ENCODE data around the gene ARL6IP4. TPM values are rescaled to one million over a fixed set of nuclear protein-coding genes. Genes with fewer than 3 reads are reported as not detected.
"Not testable (repeated sequence)": the region's sequence is repeated elsewhere in the genome, so short reads cannot be mapped to it uniquely, and the experiment has no call there.

The ARL6IP4 gene
- total RNA-seq, result 189 and 247 TPM in 2 replicates

DNA sequence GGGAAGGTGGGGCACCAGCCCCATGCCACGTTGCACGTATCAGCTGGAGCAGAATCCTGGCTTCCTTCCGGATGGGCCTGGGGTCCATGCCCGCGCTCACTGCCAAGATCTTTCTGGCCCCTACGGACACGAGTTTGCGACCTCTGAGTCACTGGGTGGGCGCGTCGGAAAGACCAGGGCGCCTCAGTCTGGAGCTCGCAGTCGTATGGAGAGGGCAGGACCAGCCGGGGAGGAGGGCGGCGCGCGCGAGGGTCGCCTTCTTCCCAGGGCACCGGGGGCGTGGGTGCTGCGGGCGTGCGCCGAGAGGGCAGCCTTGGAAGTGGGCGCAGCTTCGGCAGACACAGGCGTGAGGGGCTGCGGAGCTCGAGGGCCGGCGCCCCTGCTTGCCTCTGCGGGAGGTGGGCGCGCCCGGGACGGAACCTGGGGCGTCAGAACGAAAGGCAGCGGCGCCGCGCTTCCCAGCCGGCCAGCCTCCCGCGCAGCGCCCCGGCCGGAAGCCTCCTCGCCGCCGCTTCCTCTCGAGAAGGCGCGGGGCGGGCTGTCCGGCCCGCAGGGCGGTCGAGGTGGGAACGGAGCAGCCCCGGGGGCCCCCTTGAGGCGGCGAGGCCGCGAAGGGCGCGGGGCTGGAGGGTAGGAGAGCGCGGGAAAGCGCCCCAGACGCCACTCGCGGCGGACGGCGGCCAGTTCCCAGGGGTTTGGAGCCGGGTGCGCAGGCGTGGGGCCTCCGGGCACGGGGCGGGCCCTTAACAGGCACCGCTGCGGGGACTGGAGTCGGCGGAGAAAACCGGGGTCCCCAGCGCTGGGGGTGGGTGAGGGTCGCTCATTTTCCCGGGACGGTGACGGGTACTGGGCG, at the start of gene ARL6IP4:
TSS of gene ARL6IP4 (plus strand) at position 499 of the 853 bp plus-strand sequence. CDS start 459 bp downstream, outside the sequence.
- DNase-seq (ENCODE audit: extremely low read depth, low read depth, low spot score), result no peak

DNA sequence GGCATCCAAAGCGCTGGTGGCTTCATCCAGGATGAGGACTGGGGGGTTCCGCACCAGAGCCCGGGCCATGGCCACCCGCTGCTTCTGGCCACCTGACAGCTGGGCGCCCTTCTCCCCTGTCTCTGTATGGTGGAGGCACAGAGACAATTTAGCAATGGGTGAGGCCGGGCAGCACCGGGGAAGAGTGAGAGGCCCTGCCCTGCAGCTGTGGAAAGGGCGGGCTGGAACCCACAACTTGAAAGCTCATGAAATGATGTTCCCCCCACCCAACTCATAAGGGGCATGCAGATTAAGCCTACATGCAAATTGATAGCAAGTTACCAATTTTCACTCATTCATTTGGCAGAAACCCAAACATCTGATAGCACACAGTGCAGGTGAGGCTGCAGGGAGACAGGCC, 48.3 kb upstream of the ARL6IP4 start:
- no peak for DNase-seq (ENCODE audit: extremely low read depth, low read depth, low spot score)

DNA sequence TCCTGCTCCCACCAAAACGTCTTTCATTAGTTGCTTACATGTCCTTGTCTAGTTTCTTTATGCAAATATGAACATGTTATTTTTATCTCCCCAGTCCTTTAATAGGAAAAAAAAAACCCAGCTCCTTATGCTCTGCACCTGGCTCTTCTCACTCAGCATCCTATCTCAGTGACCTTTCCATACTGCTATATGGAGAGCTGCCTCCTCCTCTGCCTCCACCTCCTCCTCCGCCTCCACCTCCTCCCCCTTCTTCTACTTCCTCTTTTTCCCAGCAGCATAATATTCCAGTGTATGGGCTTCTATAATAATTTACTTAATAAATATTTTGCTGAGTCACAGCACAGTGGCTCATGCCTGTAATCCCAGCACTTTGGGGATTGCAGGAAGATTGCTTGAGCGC, 45.8 kb upstream of the ARL6IP4 start:
- no peak for DNase-seq (ENCODE audit: extremely low read depth, low read depth, low spot score)

DNA sequence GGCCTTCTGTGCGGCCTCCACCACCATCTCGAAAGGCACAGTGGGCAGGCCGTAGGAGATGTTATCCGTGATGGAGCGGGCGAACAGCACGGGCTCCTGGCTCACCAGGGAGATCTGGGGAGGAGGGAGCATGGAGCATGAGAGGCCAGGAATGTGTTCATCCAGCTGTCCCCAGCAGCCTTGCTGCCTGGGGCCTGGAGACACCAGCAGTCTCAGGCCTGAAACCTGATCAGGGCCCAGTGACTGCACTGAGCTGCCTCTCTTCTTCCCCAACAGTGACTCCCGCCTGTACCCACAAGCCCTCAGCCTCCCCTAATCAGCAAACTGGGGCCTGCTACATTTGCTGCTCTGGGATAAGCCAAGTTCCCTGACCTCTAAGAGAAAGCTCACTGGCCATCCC, 45.2 kb upstream of the ARL6IP4 start:
- DNase-seq (ENCODE audit: extremely low read depth, low read depth, low spot score), result no peak

DNA sequence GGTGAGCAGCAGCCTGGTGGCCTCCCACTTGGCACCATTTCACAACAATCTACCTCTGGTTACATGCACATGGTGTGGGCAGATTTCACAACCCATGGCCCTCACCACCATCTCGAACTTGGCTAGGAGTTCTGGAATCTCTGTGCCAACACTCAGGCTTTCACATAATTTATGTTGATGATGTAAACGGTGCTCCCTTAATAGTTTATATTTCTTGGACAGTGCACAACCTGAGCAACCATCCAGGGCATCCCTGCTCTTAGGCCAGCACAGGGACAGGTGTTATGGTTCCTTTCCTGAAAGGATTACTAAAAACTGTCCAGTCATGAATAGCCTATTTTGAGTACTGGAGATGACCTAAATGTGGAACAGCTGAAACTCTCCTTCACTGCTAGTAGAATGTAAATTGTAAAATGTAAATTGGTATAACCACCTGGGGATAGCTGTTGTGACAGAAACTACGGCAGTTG, 42.8 kb upstream of the ARL6IP4 start:
- no peak for DNase-seq (ENCODE audit: extremely low read depth, low read depth, low spot score)

DNA sequence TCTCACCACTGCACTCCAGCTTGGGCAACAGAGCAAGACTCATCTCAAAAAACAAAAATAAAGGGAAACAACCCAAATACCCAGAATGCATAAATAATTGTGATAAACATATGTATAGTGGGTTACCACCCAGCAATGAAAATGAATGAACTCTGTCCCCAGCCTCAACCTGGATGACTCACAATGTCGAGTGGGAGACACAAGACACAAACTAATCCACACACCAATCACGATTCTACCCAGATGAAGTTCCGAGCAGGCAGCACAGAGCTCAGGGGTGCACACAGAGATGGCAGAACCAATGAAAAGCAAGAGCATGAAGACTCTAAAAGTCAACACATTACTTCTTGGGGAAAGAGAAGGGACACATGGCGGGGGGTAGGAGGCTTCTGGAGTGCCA, 41.4 kb upstream of the ARL6IP4 start:
- DNase-seq (ENCODE audit: extremely low read depth, low read depth, low spot score), result no peak

DNA sequence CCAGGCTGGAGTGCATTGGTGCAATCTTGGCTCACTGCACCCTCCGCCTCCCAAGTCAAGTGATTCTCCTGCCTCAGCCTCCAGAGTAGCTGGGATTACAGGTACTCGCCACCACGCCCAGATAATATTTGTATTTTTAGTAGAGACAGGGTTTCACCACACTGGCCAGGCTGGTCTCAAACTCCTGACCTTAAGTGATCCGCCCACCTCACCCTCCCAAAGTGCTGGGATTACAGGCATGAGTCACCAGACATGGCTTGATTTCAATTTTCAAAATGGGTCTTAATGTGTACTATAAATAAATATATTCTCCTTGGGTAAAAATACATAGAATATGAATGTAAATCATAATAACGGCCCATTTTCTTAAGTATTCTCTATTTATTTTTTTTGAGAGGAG, 39.1 kb upstream of the ARL6IP4 start:
- DNase-seq (ENCODE audit: extremely low read depth, low read depth, low spot score), result not testable (repeated sequence)

DNA sequence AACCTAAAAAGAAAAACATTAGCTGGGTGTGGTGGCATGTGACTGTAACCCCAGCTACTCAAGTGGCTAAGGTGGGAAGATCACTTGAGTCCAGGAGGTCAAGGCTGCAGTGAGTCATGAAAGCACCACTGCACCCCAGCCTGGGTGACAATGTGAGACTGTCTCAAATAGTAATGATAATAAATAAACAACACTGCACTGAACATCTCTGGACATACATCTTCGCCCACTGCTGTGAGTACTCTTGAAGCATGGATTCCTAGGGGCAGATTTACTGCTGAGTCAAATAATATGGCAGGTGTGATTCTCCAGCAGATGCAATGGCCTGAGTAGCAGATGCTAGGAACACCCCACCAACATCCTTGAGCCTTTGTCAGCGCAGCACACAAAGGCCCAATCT, 37.8 kb upstream of the ARL6IP4 start:
- DNase-seq (ENCODE audit: extremely low read depth, low read depth, low spot score), result no peak

DNA sequence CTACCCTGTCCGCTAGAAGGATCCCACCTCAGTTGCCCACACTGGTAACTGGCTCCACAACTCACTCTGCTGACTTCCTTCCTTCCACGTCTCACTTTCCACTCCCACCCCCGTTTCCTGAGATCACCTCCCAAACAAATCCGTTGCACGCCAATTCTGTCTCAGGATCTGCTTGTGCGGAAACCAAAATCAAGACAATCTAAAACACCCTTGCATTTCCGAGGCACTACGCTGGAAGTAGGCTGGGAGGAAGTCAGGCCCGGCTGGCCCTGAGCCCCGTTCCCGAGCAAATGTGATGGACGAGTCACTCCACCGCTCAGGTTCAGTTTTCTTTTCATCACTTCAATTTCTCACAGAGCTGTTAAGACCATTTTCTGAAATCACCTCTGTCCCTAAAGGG, 37.3 kb upstream of the ARL6IP4 start:
- peak; percentile 51 for DNase-seq (ENCODE audit: extremely low read depth, low read depth, low spot score)

DNA sequence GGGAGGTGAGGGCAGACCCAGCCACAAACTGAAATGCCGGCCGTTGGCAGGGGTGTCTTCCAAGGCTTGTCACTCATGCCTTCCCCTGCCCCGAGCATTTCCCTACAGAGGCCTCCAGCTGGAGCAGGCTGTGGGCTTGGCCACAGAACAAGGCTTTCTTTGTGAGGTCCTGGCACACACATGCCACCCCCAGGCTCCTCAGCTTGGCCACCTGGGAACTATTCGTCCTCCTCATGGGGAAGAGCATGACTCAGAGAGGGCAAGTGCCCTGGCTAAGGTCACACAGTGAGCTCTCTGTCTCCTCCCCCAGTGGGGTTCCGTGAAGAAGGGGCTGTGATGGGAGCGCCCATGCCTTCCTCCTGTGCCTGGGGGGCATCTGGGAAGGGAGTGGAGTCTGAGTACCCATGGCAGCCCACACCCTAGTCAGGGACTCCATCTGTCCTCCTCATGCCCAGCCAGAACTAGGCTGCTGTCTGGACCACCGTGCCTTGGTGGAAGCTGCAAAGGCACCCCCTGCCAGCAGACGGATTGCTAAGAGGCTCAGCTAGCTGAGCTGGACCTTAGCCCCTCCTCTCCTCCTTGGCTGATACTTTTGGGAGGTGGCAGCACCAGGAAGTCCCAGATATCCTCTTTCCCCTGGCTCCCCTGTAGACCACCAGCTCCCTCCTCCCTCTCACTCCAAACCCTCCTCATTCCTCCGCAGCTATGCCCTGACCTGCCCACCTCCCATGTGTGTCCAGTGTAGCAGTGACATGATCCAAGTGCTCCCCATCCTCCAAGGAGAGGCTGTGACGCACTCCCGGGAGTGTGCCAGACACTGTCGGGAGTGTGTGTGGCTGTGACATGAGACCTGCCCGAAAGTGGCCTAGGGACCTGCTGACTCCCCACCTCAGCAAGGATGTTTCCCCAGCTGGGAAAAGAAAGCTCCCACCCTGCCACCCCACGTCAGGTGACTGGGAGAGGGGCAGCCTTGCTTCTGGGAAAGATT, 35.6 kb upstream of the ARL6IP4 start:
- no peak for DNase-seq (ENCODE audit: extremely low read depth, low read depth, low spot score)

DNA sequence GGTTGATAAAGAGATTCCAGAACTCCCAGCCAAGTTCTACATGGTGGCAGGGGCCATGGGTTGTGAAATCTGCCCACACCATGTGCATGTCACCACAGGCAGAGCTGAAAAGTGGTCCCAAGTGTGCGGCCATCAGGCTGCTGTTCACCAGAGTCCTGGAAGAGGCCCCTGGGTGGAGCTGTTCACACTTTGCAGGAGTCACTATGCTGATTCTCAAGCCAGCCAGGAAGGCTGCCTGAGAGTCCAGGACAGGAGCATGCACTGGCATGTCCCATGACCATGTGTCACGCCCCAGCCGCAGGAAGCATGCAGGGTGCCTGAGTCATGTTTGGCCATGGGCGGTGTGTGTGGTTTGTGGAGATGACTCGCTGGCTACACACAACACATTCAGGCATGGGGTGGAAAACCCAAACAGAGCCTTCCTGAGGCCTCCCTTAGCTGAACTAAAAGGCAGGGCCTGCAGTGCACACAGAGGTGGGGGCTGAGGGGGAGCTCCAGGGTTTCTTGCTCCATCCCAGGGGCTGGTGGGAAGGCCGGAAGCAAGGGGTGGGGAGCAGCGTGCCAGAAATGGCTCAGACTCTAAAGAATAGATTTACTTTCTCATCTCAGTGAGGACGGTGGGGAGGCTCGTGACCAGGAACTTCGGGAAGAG, 33.7 kb upstream of the ARL6IP4 start:
- DNase-seq (ENCODE audit: extremely low read depth, low read depth, low spot score), result peak; percentile 79

DNA sequence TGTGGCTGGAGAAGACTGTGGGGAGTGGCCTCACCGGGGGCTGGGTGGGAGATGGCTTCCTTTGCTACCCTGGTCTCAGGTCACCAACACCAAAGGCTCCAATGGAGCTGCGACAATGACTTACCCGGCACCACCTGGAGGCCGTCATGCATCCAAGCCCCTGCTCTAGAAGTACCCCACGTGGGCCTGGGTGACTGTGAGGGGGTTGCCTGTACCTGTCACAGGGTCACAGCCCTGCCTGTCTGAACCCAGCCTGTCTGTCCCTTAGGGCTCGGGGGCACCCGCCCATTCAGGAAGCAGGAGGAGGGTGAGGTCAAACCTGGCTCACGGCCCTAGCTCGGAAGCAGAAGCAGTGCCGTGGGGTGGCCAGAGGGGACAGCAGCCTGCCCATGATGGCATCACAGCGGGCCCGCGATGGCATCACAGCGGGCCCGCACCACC, 33.1 kb upstream of the ARL6IP4 start:
- no peak for DNase-seq (ENCODE audit: extremely low read depth, low read depth, low spot score)

DNA sequence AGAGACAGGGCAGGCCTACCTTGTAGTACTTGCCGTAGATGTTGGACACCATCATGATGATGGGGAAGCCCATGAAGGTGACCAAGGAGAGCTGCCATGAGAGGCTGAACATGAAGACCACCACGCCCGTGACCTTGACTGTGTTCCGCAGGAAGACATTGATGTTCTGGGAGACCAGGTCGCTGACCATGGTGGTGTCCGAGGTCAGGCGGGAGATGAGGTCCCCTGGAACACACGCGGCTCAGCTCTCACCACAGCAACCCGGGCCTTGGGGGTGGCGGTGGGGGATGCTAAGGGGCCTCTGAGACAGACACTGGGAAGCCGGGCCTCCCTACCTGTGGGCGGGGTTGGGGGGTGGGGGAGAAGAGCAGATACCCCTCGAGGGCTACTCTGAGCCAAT, 31.9 kb upstream of the ARL6IP4 start:
- DNase-seq (ENCODE audit: extremely low read depth, low read depth, low spot score), result no peak

DNA sequence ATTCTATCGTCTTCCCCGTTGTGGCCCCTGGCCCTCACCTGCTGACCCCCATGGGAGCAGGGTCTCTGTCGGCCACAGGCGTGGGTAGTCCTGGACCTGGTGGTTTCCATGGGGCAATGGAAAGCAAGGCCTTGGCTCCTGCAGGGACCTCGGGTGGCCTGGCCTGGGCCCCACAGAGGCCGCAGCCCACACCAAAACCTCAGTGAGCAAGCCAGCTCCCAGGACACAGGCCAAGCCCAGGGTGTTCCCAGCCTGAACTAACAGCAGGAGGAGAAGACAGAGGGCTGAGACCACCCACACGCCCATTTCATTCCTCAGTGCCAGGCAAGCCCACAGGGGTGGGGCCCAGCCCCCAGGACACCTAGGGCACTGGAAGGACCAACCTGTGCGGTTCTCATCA, 31.1 kb upstream of the ARL6IP4 start:
- DNase-seq (ENCODE audit: extremely low read depth, low read depth, low spot score), result no peak

DNA sequence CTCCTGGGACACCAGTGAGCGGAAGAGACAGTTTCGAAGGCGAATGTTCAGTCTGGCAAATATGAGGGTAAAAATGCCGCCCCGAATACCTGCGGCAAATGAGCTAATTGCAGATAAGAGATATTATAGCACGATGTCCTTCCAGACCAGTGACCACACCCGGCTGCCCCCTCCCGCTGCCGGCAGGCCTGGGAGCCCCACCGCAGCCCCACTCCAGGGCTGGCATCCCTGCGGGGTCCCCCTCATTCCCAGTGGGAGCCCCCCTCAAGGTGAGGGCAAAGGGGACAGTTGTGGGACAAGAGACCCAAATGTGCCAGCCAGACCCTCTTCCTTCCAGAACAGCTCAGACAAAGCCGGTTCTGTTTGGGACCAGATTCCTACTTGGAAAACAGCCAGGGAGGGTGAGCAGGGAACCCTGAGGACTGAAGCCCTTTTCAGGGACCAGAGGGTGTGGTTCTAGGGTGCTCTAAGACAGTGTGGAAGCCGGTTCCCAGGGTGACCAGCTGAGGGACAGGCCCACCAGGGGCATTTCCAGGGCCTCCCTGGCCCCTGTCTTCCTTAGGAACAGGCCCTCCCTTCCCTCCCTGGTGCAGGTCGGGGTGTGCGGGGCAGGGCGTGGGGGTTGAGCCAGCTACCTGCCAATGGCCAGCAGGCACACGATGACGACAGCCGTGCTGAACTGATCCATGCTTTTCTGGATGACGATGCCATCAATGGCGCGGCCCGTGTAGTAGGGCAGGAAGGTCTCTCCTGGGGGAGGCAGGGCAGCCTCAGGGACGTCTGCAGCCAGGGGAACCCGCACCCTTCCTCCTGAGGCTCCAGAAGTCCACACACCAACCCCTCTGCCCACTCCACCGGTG, 30.4 kb upstream of the ARL6IP4 start:
- no peak for DNase-seq (ENCODE audit: extremely low read depth, low read depth, low spot score)

DNA sequence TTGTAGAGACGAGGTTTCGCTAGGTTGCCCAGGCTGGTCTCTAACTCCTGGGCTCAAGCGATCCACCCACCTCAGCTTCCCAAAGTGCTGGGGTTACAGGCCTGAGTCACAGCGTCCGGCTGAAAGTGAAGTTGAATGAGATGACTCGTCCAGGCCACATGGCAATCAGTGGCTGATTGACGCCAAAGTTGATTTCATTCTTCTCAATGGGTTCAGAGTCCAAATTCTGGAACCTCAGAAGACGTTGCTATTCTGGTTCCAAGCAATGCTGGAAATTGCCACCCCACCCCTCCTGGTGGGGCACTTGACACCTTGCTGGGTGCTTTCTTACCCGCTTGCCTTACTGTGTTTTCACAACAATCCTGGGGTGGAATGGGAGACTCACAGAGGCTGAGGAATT, 29.1 kb upstream of the ARL6IP4 start:
- DNase-seq (ENCODE audit: extremely low read depth, low read depth, low spot score), result no peak

DNA sequence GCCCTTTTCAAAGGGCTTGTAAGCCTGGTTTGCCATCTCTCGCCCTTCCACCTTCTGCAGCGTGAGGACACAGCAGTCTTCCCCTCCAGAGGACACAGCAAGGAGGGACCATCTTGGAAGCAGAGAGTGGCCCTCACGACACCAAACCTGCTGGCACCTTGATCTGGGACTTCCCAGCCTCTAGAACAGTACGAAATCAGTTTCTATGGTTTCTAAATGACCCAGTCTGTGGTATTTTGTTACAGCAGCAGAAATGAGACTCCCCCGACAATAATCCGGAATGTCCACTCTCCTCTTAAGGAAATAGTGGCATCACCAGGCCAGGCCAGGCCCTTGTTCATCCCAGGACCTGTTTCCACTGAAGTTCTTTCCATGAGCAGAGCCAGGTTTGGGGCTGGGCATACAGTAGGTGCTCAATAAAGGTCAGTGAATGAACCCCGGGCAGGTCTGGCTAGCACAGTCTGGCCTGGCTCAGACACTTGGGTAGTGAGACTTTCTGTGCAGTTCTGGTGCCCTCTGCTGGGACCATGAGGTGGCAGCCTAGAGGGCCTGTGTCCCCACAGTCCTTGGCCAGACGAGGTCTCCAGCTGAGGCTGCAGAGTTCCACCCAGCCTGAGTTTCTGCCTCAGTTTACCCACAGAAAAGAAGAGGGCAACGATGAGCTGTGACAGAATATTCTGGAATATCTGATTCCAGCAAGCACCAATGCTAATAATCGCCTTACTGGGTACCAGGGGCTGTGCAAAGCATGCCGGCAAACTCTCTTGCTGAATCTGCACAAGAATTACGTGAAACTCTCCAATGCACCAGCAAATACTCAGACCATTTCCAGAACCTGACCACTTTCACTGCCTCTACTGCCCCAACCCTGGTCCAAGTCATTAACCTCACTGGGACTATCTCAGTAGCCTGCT, 28.2 kb upstream of the ARL6IP4 start:
- no peak for DNase-seq (ENCODE audit: extremely low read depth, low read depth, low spot score)

DNA sequence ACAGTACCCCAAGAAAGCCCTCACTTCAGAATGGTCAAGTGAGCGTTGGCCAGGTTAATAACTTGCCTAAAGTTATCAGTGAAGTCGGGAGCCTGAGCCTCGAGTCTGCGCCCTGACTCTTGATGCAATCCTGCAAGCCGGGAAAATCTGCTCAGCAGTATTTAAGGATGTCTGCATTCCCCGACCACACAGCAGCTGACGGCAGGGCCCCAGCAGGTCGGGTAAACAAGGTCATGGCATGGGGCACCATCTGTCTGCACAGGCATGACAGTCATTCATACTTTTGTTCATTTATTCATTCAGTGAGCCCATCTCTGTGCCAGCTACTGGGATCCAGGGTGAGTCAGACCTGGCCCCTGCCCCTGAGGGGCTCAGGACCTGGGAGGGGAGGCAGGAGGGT, 25.3 kb upstream of the ARL6IP4 start:
- DNase-seq (ENCODE audit: extremely low read depth, low read depth, low spot score), result no peak

DNA sequence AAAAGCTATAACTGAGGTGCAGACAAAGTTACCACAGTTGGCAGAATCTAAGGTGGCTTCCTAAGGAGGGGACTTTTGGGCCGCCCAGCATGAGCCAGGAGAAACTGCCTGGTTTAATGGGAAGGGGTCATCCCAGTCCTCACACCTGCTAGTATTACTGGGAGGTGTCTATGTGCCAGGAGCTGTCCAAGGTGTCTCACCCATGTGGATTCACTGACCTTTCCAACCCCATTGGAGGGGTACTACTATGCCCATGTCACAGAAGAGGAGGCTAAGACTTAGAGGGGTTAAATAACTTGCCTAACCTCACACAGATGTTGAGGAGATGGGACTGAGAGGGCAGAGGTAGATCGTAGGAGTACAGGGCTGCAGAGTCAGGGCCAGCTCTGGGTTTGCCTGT, 24.4 kb upstream of the ARL6IP4 start:
- no peak for DNase-seq (ENCODE audit: extremely low read depth, low read depth, low spot score)
